SK-N-SH treated with all-trans-retinoic acid at 6 μM for 48 hours (cell line): Measurements from ENCODE around the gene MYL6.

Source experiments
- ATAC-seq: fragments of 200-7000 bp; cut with Tn5 transposase; 3 replicates; pipeline ENCODE4 v1.9.1; 2020; ENCODE audit warnings: mild to moderate bottlenecking, moderate library complexity
- ARNTL ChIP-seq: fragments of 450-650 bp; formaldehyde crosslinking; IDR thresholded peaks from 2 replicates; pipeline ENCODE4 v1.5.0; 2020; ENCODE audit warnings: low read depth, mild to moderate bottlenecking, moderate library complexity, borderline replicate concordance
- ESRRG ChIP-seq: fragments of 250-450 bp; sonication (Bioruptor Pico); IDR thresholded peaks from 2 replicates; pipeline ENCODE4 v1.6.1; 2021; ENCODE audit warnings: mild to moderate bottlenecking
- OSR1 ChIP-seq: fragments of 250-450 bp; sonication (Bioruptor Pico); IDR thresholded peaks from 2 replicates; pipeline ENCODE4 v1.8.0; 2022; ENCODE audit warnings: moderate library complexity, mild to moderate bottlenecking, inconsistent platforms
- PPARA ChIP-seq: fragments of 250-450 bp; sonication (Bioruptor Pico); IDR thresholded peaks from 2 replicates; pipeline ENCODE4 v1.5.0; 2020; ENCODE audit warnings: mild to moderate bottlenecking, borderline replicate concordance
- RARB ChIP-seq: fragments of 250-450 bp; sonication (Bioruptor Pico); IDR thresholded peaks from 2 replicates; pipeline ENCODE4 v1.8.0; 2021; ENCODE audit warnings: mild to moderate bottlenecking, moderate library complexity
- SNAI2 ChIP-seq: fragments of 250-450 bp; sonication (Bioruptor Pico); IDR thresholded peaks from 2 replicates; pipeline ENCODE4 v1.5.0; 2020; ENCODE audit warnings: mild to moderate bottlenecking, moderate library complexity
- TCF4 ChIP-seq: fragments of 250-450 bp; sonication (Bioruptor Pico); IDR thresholded peaks from 2 replicates; pipeline ENCODE4 v1.8.0; 2021; ENCODE audit warnings: mild to moderate bottlenecking, moderate library complexity, borderline replicate concordance
- ZFP3 ChIP-seq: fragments of 250-450 bp; sonication (Bioruptor Pico); IDR thresholded peaks from 2 replicates; pipeline ENCODE4 v1.5.0; 2020; ENCODE audit warnings: mild to moderate bottlenecking, moderate library complexity
- ZFP30 ChIP-seq: fragments of 450-650 bp; formaldehyde crosslinking; IDR thresholded peaks from 2 replicates; pipeline ENCODE4 v1.5.0; 2022; ENCODE audit warnings: mild to moderate bottlenecking, moderate library complexity
- ZNF565 ChIP-seq: fragments of 450-650 bp; formaldehyde crosslinking; conservative IDR thresholded peaks from 2 replicates; pipeline ENCODE4 v1.5.0; 2020; ENCODE audit warnings: low read depth, mild to moderate bottlenecking, moderate library complexity
- ZNF70 ChIP-seq: fragments of 450-650 bp; formaldehyde crosslinking; IDR thresholded peaks from 2 replicates; pipeline ENCODE4 v1.5.0; 2020; ENCODE audit warnings: mild to moderate bottlenecking, moderate library complexity
- ZNF8 ChIP-seq: fragments of 450-650 bp; formaldehyde crosslinking; IDR thresholded peaks from 2 replicates; pipeline ENCODE4 v1.5.0; 2020; ENCODE audit warnings: mild to moderate bottlenecking, moderate library complexity
- TF ChIP-seq, protein P1 (sequence below): fragments of 250-450 bp; sonication (Bioruptor Pico); IDR thresholded peaks from 2 replicates; pipeline ENCODE4 v1.5.1; 2021; ENCODE audit warnings: mild to moderate bottlenecking, moderate library complexity
- TF ChIP-seq, protein P2 (sequence below): fragments of 250-450 bp; sonication (Bioruptor Pico); IDR thresholded peaks from 2 replicates; pipeline ENCODE4 v1.5.0; 2020; ENCODE audit warnings: mild to moderate bottlenecking, moderate library complexity
- TF ChIP-seq, protein P3 (sequence below): fragments of 250-450 bp; sonication (Bioruptor Pico); IDR thresholded peaks from 2 replicates; pipeline ENCODE4 v1.5.1; 2020; ENCODE audit warnings: low read depth, mild to moderate bottlenecking, moderate library complexity
- TF ChIP-seq, protein P4 (sequence below): fragments of 250-450 bp; sonication (Bioruptor Pico); IDR thresholded peaks from 2 replicates; pipeline ENCODE4 v1.8.0; 2020; ENCODE audit warnings: mild to moderate bottlenecking, moderate library complexity, borderline replicate concordance
- TF ChIP-seq, protein P5 (sequence below): fragments of 250-450 bp; sonication (Bioruptor Pico); IDR thresholded peaks from 2 replicates; pipeline ENCODE4 v1.8.0; 2021; ENCODE audit warnings: low read depth, mild to moderate bottlenecking, moderate library complexity, borderline replicate concordance

Gene MYL6

DNA sequence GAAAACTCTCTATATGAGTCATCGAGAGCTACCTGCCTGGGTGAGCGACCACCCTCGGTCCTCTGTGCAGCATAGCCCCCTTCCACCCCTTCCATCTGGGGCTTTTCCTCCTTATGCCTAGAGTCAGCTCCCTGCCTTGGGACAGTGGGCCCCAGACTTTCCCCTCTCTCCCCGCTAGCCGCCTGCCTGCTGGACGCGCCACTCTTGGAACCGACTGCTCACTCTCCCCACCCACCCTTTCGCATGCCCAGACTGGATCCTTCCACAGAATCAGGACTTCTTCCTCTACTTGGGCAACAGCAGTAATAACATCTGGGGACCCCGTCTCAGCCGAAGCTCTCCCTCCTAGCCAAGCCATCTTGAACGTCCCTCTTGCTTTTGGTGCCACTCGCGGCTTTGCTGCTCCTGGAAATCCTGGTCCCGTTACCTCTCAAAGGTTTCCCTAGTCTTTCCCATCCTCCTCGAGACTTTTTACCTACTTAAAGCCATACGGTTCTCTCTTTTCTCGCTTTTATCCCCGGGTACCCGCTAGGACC is 29.4 kb upstream of the MYL6 start (continued):
- TF ChIP-seq, protein P1, sequence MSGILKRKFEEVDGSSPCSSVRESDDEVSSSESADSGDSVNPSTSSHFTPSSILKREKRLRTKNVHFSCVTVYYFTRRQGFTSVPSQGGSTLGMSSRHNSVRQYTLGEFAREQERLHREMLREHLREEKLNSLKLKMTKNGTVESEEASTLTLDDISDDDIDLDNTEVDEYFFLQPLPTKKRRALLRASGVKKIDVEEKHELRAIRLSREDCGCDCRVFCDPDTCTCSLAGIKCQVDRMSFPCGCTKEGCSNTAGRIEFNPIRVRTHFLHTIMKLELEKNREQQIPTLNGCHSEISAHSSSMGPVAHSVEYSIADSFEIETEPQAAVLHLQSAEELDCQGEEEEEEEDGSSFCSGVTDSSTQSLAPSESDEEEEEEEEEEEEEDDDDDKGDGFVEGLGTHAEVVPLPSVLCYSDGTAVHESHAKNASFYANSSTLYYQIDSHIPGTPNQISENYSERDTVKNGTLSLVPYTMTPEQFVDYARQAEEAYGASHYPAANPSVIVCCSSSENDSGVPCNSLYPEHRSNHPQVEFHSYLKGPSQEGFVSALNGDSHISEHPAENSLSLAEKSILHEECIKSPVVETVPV (CRISPR knock-in tag), result no peak
- no peak for TF ChIP-seq TCF4

DNA sequence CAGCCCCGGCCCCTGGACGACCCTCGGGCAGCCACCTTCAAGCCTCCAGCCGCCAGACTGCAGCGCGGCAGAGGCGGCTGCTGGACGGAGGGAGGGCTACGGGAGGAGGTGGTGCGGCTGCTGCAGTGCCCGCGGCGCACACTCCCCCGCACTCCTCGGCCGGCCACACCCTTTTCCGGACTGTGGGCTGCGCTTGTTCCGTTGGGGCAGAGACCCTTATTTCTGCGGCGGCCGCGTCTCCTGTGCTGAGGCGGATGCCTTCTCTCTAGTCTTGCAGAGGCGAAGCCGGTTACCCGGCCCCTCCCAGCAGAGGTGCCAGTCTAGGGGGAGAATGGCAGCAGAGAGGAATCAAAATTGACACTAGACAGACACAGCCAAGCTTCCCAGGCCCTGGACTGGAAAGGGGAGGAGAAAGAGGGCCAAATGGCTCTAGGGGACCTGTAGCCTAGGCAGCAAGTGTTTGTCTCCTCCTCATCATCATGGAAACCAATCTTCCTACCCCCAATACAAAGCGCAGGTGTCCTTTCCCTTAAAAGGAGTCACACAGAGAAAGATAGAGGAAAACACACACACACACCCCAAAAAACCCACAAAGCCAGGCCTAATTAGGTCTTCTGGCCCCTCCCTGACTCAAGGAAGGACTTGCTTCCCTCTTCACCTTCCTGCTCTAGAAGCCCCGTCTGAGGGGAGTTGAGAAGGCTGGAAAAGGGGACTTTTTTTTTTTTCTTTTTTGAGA is 28.8 kb upstream of the MYL6 start:
- no peak for TF ChIP-seq ZNF70 (CRISPR knock-in tag)
- no peak for TF ChIP-seq ZFP3
- TF ChIP-seq, protein P2, sequence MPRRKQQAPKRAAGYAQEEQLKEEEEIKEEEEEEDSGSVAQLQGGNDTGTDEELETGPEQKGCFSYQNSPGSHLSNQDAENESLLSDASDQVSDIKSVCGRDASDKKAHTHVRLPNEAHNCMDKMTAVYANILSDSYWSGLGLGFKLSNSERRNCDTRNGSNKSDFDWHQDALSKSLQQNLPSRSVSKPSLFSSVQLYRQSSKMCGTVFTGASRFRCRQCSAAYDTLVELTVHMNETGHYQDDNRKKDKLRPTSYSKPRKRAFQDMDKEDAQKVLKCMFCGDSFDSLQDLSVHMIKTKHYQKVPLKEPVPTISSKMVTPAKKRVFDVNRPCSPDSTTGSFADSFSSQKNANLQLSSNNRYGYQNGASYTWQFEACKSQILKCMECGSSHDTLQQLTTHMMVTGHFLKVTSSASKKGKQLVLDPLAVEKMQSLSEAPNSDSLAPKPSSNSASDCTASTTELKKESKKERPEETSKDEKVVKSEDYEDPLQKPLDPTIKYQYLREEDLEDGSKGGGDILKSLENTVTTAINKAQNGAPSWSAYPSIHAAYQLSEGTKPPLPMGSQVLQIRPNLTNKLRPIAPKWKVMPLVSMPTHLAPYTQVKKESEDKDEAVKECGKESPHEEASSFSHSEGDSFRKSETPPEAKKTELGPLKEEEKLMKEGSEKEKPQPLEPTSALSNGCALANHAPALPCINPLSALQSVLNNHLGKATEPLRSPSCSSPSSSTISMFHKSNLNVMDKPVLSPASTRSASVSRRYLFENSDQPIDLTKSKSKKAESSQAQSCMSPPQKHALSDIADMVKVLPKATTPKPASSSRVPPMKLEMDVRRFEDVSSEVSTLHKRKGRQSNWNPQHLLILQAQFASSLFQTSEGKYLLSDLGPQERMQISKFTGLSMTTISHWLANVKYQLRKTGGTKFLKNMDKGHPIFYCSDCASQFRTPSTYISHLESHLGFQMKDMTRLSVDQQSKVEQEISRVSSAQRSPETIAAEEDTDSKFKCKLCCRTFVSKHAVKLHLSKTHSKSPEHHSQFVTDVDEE, result no peak
- TF ChIP-seq ARNTL (CRISPR knock-in tag), result no peak
- no peak for TF ChIP-seq TCF4
- TF ChIP-seq, protein P3, sequence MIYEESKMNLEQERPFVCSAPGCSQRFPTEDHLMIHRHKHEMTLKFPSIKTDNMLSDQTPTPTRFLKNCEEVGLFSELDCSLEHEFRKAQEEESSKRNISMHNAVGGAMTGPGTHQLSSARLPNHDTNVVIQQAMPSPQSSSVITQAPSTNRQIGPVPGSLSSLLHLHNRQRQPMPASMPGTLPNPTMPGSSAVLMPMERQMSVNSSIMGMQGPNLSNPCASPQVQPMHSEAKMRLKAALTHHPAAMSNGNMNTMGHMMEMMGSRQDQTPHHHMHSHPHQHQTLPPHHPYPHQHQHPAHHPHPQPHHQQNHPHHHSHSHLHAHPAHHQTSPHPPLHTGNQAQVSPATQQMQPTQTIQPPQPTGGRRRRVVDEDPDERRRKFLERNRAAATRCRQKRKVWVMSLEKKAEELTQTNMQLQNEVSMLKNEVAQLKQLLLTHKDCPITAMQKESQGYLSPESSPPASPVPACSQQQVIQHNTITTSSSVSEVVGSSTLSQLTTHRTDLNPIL, result no peak
- no peak for TF ChIP-seq ZNF8 (CRISPR knock-in tag)
- TF ChIP-seq SNAI2 (CRISPR knock-in tag), result no peak
- TF ChIP-seq ESRRG (CRISPR knock-in tag), result no peak
- TF ChIP-seq, protein P1 (CRISPR knock-in tag), result no peak
- peak; percentile 66 for ATAC-seq

DNA sequence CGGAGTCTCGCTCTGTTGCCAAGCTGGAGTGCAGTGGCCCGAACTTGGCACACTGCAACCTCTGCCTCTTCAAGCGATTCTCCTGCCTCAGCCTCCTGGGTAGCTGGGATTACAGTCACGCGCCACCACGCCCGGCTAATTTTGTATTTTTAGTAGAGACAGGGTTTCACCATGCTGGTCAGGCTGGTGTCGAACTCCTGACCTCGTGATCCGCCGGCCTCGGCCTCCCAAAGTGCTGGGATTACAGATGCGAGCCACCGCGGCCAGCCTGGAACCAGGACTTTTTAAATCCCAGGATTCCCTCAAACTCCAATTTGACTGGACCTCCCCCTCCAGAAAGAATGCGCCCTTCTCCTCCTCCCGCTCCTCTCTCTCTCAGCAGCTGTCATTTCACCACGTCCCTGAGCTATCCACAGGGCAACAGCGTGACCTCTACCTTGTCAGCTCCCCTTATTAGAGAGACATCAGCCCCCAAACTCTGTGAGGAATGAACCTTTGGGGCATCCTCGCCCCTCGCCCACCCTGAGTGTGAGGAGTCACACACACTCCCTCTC is 28.1 kb upstream of the MYL6 start:
- no peak for ATAC-seq
- TF ChIP-seq, protein P2, result no peak
- TF ChIP-seq PPARA (CRISPR knock-in tag) (no peak), ZFP3 (no peak), ZFP30 (CRISPR knock-in tag) (no peak), ARNTL (CRISPR knock-in tag) (no peak), ZNF70 (CRISPR knock-in tag) (no peak), ESRRG (CRISPR knock-in tag) (no peak), OSR1 (no peak), ZNF8 (CRISPR knock-in tag) (no peak), ZNF565 (CRISPR knock-in tag) (no peak), RARB (CRISPR knock-in tag) (no peak), TCF4 (no peak)
- TF ChIP-seq, protein P4, sequence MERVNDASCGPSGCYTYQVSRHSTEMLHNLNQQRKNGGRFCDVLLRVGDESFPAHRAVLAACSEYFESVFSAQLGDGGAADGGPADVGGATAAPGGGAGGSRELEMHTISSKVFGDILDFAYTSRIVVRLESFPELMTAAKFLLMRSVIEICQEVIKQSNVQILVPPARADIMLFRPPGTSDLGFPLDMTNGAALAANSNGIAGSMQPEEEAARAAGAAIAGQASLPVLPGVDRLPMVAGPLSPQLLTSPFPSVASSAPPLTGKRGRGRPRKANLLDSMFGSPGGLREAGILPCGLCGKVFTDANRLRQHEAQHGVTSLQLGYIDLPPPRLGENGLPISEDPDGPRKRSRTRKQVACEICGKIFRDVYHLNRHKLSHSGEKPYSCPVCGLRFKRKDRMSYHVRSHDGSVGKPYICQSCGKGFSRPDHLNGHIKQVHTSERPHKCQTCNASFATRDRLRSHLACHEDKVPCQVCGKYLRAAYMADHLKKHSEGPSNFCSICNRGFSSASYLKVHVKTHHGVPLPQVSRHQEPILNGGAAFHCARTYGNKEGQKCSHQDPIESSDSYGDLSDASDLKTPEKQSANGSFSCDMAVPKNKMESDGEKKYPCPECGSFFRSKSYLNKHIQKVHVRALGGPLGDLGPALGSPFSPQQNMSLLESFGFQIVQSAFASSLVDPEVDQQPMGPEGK, result no peak
- TF ChIP-seq, protein P3, result no peak
- TF ChIP-seq, protein P5, sequence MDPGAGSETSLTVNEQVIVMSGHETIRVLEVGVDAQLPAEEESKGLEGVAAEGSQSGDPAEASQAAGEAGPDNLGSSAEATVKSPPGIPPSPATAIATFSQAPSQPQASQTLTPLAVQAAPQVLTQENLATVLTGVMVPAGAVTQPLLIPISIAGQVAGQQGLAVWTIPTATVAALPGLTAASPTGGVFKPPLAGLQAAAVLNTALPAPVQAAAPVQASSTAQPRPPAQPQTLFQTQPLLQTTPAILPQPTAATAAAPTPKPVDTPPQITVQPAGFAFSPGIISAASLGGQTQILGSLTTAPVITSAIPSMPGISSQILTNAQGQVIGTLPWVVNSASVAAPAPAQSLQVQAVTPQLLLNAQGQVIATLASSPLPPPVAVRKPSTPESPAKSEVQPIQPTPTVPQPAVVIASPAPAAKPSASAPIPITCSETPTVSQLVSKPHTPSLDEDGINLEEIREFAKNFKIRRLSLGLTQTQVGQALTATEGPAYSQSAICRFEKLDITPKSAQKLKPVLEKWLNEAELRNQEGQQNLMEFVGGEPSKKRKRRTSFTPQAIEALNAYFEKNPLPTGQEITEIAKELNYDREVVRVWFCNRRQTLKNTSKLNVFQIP (CRISPR knock-in tag), result no peak
- TF ChIP-seq, protein P1 (CRISPR knock-in tag), result no peak
